Islet precursor cell (in vitro differentiated cells): ENCODE data around the gene ANKLE1.

ENCODE experiments used
- DNase-seq: peaks from one replicate; pipeline ENCODE4 v3.0.0-alpha.2; 2018

ANKLE1 gene

DNA sequence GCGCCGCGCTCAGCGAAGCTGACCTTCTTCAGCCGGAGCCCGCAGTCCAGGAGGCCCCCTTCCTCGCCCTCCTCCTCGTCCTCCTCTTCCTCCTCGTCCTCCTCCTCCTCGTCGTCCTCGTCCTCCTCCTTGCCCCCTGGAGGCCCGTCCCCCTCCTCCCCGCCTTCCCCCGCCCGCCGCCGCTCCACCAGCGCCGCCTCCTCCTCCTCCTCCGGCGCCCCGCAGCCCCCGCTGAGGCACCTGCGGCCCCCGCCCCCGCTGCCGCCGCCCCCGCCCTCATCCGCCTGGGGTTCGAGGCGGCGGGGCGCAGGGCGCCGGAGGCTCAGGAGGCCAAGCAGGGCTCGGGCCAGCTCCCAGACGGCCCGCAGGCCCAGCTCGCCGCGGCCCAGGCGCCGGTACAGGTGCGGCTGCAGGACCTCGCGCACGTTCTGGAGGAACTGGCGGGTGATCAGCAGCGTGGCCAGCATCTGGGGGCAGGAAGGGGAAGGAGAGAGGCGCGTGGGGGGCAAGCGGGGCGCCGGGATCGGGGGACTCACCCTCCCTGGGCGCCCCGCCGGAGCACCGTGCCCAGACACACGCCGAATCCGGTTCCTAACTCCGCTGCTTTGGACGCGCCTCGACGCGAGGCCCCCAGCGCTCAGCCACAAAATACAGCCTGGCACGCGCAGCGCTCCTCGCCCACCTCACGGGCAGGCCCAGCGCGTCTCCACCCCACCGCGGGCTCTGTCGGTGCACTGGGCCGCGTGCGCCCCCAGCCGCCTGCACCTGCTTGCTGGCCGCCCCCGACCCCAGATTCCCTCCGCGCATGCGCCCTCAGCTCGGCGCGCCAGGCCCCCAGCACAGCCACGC, 47.0 kb downstream of the ANKLE1 start:
- DNase-seq: no peak

DNA sequence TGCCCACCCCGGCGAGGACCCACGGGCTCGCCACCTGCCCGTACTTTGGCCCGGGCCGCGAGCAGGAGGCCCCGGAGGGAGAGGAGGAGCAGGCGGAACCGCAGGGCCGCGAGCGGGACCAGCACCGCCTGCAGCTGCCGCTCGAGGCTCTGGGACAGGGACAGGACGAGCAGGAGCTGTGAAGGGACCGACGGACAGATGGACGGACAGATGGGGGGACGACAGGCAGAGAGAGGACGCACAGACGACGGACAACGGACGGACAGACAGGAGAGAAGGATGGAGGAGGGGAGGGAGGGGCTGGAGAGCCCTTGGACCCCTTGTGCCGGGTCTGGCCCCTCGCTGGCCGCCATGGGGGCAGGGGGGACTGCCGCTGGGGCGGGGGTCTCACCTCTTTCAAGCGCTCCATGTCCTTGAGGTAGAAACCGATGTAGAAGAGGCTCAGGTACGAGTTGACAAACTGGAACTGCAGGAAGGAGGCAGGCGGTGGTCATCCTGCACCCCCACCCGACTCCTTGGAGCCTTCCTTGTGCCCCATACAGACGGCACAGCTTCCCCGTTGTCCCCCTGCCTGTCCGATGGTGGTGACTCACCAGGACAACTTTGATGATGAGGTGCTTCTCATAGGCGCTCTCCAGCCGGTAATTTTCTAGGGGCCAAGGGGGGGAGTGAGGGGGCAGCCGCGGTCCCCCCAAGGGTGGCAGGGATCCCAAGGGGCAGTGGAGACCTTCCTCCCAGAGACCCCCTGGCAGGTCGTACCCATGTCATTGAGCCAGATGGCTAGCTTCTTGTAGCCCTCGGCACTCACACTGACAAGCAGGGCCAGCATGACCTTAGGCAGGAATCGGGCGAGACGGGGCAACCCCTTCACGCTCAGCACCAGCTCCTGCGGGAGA, 47.9 kb downstream of the ANKLE1 start:
- DNase-seq: no peak

GRCh38 chr19:17330262-17331044, 48.8 kb downstream of the ANKLE1 start:
- DNase-seq: no peak

- DNase-seq: no peak
These were observed 49.4 kb downstream of the ANKLE1 start for GRCh38 chr19:17331045-17331558.

GRCh38 chr19:17332360-17332676, 50.6 kb downstream of the ANKLE1 start:
- no peak for DNase-seq

DNA sequence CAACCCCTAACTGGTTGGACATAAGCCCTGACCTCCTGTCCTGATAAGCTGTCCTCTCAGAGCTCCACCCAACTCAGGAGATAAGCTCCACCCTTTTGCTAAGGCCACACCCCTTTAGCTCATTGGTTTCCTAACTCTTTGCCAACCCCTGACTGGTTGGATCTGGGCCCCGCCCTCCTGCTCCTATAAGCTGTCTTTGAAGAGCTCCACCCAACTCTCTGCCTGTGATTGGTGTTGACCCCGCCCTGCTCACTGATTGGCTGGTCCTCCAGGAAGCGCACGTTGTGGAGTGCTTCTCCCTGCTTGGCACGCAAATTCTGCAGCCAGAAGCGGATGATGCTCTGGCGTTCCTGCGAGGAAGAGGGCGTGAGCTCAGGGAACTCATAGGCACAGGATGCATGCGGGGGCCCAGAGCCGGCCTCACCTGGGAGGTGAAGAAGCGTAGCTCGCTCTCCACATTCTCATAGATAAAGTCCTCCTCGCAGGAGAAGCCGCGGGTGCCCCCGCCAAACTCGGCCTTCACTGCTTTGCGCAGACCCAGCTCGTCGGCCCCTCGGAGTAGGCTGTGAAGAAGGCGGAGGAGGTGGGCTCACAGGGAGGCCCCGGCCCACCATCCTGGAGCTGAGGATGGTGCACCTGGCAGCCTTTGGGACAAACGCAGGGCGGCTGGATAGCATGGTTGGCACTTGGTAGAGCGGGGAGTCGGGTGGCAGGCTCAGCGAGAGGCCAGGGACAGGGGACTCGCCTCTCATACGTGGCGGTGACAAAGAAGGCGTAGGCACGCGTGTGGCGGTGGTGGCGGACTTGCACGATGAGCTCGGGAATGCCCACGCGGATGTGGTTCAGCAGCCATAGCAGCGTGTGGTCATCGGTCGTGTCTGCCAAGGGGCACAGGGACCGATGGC, 51.2 kb downstream of the ANKLE1 start:
- peak; percentile 81 for DNase-seq

DNA sequence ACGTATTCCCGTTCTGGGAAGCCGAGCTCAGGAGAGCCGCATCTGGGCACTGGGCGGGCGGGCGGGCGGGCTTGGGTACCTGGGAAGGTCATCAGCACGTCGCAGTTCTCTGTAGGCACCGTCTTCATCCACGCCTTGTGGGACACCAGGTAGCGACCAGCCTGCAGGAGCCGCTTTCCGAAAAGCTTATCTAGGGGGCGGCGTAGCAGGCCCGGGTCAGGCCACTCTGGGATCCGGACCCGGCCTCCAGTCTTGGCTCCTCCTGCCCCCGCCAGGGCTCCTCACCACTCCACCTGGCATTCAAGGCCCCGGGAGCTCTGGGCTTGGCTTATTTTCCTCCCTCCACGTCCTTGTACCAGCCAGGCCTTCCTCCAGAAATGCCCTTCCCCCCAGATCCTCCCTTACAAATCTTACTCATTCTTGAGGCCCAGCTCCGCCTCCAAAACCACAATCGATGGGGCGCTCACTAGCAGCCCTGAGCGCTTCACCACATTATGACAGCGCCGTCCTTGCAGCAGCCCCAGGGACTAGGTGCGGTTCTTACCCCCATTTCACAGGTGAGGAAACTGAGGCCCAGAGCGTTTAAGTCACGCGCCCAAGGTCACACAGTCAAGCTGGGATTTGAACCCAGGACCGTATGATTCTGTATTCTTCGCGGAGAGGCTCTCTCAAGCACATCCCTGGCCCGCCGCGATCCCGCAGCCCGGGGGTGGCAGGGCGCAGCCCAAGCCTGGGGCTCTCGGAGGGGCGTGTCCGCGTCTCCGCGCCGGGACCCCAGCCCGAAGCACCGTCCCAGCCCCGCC, 52.1 kb downstream of the ANKLE1 start:
- no peak for DNase-seq

DNA sequence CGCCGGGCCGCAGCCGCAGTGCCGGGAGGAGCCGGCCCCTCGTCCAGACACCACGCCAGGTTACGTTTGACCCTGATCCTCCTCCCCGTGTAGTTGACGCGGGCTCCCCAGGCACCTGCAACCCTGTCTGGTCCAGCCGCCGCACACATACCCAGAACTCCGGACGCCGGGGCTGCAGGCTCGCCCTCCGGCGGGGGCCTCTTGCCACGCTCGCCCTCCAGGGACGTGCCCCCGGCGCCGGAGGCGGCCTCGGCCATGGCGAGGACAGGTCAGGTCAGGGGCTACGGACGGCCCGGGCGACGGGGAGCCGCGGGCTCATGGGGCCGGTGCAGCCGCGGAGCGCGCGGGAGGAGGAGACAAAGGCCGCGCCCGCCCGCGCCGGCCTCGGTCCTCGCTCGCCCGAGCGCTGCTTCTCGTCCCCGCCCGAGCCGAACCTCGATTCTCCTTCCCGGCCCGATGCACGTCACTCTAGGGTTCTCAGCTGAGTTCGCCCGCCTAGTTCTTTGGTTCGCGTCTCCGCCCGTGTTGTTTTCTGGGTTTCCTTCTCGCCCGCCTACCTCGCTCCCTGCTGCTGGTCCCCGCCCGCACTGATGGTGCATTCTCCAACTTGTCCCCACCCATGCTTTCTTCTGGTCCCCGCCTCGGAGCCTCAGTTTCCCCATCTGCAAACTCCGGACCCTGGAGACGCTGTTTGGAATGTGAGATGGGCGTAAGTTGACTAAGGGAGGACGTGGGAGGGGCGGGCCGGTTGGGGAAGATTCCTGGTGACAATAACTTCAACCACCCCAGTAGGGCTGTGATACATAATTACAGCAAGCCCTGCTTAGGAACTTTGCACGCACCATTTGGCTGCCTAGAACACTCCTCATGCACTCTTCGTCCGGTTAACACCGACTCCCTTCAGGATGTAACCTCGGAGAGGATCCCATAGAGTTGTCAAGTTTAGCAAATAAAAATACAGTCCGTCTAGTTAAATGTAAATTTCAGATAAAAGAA, 53.0 kb downstream of the ANKLE1 start, which contains the start of gene ANO8:
Gene ANO8 (minus strand): TSS at position 442 of the 996 bp plus-strand sequence. CDS start 185 bp downstream, at position 257.
- DNase-seq: peak; percentile 98

DNA sequence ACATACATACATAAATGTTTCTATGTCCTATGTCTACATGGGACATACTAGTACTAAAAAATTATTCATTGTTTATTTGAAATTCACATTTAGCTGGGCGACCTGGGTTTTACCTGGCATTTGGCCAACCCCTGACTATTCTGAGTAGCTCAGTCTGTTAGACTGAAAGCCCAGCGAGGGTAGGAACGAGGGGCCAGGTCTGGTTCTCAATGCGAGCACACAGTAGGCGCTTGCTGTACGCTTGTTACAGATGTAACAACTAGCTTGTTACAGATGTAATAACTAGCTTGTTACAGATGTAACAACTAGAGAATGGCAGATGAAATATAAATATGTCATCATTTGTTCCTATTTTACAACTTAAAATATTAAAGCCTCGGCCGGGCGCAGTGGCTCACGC, 53.9 kb downstream of the ANKLE1 start:
- DNase-seq: no peak
